ENCODE measurements around the gene AP1S3.

The AP1S3 gene

GRCh38 chr2:223721746-223722145, 115.6 kb downstream of the AP1S3 start:
- DNase-seq = no peak

GRCh38 chr2:223720367-223720766, 117.0 kb downstream of the AP1S3 start:
- DNase-seq = no peak

GRCh38 chr2:223712642-223713041, 124.7 kb downstream of the AP1S3 start:
- DNase-seq = no peak

- no peak for DNase-seq
These were observed 125.6 kb downstream of the AP1S3 start for GRCh38 chr2:223711596-223712326.
